Stimulated activated CD4-positive, alpha-beta T cell treated with anti-CD3 and anti-CD28 coated beads, Interleukin-2, amount 100 ng/mL, for 4 hours (primary cell): Measurements from ENCODE around the gene CACNA2D1.

Experiments used
- DNase-seq: peaks from one replicate; pipeline ENCODE4 v3.0.0-alpha.2; 2020; ENCODE audit warnings: low read depth

CACNA2D1 gene

GRCh38 chr7:82343716-82344115, 99.9 kb downstream of the CACNA2D1 start:
- DNase-seq: no peak

- no peak for DNase-seq
Measured at GRCh38 chr7:82339958-82340357, 103.6 kb downstream of the CACNA2D1 start.

- no peak for DNase-seq
Measured at GRCh38 chr7:82335927-82336326, 107.7 kb downstream of the CACNA2D1 start.

- no peak for DNase-seq
Measured at GRCh38 chr7:82335001-82335400, 108.6 kb downstream of the CACNA2D1 start.

DNA sequence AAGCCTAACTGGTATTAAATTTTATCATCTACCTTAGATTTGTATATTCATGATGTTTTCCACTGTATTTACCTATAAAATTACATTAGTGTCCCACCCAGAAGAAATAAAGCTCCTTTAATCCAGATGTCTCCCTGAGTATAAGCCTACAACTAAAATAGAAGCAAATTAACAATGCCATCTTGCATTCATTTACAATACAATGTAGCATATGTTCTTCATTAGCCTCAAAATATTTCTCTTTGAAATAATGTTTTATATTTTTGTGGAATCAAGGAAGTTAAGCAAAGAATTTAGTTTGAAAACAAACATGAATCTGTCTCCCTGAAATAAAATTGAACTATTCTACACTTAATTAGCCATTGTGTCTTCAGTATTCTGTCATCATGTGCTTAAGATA, 112.3 kb downstream of the CACNA2D1 start:
- DNase-seq: no peak

- no peak for DNase-seq
Measured at GRCh38 chr7:82330706-82331215, 112.8 kb downstream of the CACNA2D1 start.

DNA sequence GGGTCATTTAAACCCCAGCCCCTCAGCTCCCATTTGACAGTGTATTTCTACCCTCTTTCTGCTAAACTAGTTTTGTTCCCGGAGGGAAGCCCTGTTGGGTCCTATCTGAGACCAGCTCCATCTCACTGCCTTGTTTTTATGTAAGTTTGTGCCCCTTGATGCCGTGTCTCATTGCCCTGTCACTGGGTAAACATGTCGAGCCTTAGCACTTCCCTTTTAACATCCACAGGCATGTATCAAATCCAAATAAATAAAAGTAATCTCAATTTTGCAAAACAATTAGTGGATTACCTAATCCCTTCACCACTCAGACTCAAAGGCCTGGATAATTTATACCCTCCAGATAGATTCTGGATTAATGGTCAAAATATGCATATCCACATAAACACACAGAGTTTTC, 115.7 kb downstream of the CACNA2D1 start:
- DNase-seq: no peak

- no peak for DNase-seq
Measured at GRCh38 chr7:82325416-82325815, 118.2 kb downstream of the CACNA2D1 start.

GRCh38 chr7:82323806-82324205, 119.8 kb downstream of the CACNA2D1 start:
- DNase-seq: no peak

DNA sequence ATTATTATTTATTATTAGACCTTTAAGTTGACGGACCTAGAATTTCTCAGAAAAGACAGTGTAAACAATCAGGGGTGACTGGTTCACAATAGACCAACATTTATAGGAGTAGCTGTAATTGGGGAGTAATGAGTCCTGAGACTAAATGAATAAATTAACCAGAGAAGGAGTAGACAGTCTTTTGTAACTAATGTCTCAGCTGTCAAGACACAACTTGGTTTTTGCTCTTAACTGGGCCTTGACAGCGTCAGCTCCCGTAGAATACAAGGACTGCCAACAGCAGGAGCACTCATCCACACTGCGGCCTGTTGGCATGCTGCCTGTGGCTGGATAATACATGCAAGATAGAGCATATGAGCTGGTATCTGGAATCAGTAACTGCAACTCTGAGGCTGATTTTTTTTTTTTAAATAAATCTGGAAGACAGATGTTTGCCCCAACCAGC, 123.9 kb downstream of the CACNA2D1 start:
- DNase-seq: no peak

GRCh38 chr7:82318786-82319185, 124.8 kb downstream of the CACNA2D1 start:
- no peak for DNase-seq

DNA sequence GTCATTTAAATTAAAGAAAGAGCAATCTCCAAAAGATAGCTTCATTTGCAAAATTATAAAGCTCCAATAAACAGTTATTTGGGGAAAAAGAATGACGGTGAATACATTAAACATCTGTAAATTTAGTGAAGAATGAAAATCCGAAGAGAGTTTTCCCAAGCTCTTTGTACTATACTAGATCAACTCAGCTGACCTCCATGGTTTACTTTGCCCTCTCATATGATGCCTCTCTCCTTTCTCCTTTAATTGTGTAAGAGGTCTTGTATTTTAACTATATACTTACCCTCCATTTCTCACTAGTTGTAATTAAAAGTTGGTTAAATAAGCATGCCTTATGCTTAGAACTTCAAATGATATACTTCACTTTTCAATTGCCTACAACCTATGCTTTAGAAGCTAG, 125.8 kb downstream of the CACNA2D1 start:
- no peak for DNase-seq

DNA sequence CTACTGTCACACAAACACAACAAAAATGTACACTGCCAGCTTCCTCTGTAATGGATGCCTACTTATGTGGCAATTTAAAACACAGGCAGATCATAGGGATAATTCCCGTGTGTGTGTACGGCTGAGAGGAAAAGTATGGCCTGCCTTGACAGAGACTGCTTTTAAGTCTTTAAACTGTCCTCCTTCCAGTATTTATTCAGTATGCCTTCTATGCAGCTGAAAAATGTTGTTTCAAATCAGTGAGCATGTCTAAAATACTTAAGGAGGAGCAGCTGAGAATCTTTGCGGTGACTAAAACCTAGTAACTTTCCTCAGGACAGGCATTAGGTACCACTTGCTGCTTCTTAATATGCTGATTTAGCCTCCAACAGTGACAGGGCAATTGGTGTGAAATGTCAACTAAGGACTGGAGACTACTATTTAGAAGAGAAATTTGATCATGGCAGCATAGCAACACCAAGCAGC, 126.3 kb downstream of the CACNA2D1 start:
- no peak for DNase-seq

DNA sequence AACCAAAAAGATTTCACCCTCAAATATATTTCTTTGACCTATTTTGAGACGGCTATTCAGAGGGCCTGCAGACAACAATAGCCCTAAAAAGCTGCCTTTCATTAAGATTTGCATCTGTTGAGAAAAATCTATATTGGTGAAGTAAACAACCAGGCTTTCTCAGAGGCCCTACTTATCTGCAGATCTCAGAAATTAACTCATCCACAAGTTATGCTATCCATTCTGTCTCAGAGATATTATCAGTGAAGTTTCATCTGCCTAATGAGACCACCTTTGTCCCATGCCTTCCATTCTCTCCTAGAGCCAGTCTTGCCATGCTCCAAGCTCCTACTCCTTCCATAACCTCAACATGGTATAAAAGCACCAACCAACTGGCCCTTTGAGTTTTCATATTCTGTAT, 130.3 kb downstream of the CACNA2D1 start:
- no peak for DNase-seq

DNA sequence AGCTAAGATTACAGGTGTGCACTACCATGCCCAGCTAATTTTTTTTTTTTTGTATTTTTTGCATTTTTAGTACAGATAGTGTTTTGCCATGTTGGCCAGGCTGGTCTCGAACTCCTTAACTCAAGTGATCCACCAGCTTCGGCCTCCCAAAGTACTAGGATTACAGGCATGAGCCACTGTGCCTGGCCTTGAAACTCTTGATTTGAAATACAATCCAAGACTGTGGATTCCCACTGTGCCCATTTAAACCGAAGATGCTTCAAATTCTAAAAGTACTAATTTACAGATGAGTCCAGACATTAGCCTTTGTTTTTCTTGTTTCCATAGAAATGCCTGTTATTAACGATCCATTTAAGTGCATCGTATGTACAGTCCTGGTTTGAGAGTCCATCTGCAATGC, 130.9 kb downstream of the CACNA2D1 start:
- DNase-seq: no peak

DNA sequence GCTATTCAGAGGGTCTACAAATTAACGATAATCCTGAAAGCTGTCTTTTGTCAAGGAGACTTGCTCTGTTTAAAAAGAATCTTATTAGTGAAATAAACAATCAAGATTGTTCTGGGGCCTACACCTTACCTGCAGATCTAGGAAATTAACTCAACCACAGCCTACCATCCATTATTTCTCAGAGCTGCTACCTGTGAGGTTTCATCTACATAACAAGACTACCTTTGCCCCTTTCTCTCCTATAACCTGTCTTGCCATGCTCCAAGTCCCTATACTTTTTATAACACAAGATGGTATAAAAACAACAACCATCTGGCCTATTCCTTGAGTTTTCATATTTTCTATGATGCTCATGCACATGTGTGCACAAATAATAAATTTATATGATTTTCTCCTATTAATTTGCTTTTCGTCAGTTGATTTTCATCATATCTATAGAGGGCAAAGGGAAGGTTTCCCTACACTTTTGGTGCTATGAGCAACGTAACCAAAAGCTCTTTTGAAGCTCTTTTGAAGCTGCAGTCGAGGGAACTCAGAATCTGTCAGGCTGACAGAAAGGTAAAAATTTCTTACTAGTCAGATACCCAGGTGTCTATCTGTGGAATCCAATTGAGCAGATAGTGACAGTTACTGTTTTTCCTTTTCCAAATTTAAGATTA, 138.1 kb downstream of the CACNA2D1 start:
- no peak for DNase-seq

DNA sequence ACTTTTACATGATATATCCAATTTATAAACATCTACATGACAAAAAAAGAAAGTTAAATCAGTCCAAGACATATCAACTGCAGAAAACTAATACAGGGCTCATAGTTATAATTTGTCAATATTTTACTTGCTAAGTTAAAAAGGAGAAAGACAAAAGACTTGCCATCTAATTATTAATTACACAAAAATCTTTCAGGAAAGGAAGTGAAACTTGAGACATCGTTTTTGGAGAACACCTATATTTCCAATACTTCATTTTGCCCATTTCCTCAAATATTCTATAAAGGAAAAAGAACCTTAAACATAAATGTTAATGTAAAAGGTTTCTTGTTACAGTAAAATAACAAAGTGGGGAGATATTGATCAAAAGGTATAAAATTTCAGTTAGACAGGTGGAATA, 148.7 kb downstream of the CACNA2D1 start:
- no peak for DNase-seq

DNA sequence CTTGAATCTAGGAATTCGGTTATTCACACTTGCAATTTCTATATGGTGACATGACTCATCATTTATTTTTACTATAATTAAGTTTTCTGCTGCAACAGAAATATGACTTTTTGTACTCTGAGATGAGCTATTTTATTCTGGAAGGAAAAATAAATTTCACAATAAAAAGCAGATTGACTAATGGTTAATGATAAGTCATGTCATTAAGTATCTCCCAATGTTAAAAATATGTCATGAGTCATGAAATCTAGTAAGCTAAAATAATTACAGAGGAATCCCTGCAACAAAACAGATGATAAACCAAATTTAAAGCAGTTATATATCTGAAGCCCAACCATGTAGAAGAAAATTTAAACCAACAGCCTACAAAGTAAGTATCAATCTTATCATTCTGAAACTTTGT, 149.2 kb downstream of the CACNA2D1 start:
- no peak for DNase-seq

DNA sequence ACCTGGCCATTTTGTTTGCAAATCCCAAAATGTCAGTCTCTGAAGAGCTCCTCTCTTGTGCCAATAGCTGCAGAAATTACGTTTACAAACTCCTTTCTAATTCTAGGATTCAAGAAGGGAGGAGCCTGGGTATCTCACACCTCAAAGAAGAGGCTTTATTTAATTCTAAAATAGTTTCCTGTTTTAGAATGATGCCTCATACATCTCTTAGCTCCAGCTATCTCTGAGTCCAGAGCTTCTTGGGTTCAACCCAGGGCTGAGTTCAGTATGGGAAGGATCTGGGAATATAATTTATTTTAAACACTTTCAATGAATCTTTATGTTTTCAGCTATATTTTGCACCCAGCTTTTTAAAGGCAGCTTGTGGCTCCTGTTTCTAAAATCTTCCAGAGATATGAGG, 150.1 kb downstream of the CACNA2D1 start:
- no peak for DNase-seq

GRCh38 chr7:82291931-82292330, 151.6 kb downstream of the CACNA2D1 start:
- no peak for DNase-seq

DNA sequence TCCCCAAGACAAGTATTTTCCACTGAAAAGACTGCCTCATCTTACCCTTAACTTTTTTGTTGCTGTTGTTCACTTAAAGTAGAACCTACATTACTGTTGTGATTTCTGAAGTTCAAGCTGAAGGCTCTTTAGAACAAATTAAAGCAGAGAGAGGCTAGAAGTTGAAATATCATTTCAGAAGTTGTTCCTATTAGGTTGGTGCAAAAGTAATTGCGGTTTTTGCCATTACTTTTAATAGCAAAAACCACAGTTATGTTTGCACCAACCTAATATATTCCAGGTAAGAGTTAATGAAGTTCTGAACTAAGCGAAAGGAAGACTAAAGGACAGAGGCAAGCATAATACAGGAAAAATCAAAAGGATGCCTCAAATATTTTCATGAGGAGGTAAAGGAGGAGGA, 153.7 kb downstream of the CACNA2D1 start:
- no peak for DNase-seq

GRCh38 chr7:82289152-82289535, 154.4 kb downstream of the CACNA2D1 start:
- DNase-seq: no peak

DNA sequence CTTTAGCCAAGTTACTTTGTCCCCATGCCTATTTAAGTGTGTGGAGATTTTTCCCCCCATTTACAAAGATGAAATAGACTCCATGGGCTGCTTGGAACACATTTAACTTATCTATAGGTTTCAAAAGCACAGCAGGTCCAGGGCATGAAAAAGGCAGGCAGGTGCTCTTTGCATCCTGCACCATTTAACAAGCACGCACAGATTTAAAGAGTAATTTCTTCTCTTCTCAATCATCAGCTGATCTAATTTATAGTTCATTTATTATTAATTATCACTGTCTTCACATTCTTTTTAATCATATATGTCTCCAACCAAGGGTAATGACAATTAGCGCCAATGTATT, 156.8 kb downstream of the CACNA2D1 start:
- DNase-seq: no peak

DNA sequence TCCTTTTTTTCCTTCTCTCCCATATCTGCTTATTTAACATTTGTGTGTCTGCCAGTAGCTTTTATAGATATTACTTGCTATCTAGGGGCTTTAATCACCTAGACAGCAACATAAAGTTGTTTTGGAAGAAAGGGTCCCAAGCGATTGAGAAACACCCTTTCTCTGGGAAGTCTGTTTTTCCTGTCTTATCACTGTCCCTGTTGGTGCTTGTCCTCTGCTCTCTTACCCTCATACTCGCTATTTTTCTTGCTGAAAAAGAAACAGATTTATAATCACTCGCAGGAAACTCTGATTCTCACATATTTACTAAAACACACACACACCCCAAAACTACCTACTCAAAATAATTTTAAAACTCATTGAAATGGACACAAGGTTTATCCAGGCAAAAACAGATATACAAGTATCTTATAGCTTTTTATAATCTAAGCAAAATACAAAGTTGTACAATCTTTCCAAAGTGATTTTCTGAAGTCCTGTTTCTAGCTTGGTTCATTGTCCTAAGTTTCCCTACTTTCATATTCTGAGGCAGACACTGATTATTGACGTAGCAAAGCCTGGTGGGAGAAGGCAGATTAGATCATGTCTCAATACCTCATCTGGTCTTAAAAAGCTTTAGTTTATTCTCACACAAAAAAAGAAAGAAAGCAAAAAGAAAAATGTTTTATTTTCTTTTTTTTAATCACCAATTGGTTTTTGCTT, 157.3 kb downstream of the CACNA2D1 start:
- DNase-seq: no peak
